ENCODE measurements around the gene CDH11. TPM values are rescaled to one million over a fixed set of nuclear protein-coding genes. Genes with fewer than 3 reads are reported as not detected.

CDH11 gene
- polyA plus RNA-seq, 1 donor (not counting 4 experiments of a cell fraction or from before 2014, with no cell fraction given): 36.8 TPM

- FAIRE-seq: no peak
- TF ChIP-seq CTCF (optimal IDR thresholded peaks at IDR 0.05 in 1 of 3, IDR thresholded peaks at IDR 0.05 in 1 of 3, conservative IDR thresholded peaks at IDR 0.05 in 1 of 3; ENCODE audit: extremely low read depth in 1 of 3, insufficient read depth in 2 of 3, low read length in 3 of 3) (no peak), EZH2 (IDR thresholded peaks at IDR 0.05; ENCODE audit: low read length) (no peak)
- Histone ChIP-seq H4K20me1 (ENCODE audit: control insufficient read depth, extremely low read depth, insufficient read depth, low read length) (no peaks in the 10 kb centered on the region), H3K27me3 (ENCODE audit: control insufficient read depth, extremely low read depth, insufficient read depth, low read length) (no peaks in the 10 kb centered on the region), H3K9me1 (ENCODE audit: control insufficient read depth, extremely low read depth, insufficient read depth, low read length) (no peaks in the 10 kb centered on the region), H3K79me2 (ENCODE audit: control insufficient read depth, insufficient read depth, low read length) (no peaks in the 10 kb centered on the region), H3K27ac (ENCODE audit: control insufficient read depth, insufficient read depth, low read length) (no peak overlapping the region), H3K36me3 (ENCODE audit: control insufficient read depth in 2 of 2, extremely low read depth in 1 of 2, insufficient read depth in 2 of 2, low read length in 2 of 2) (no peaks in the 10 kb centered on the region), H3K4me3 (ENCODE audit: control insufficient read depth in 2 of 3, extremely low read depth in 1 of 3, insufficient read depth in 2 of 3, low read depth in 1 of 3, low read length in 3 of 3) (no peak overlapping the region), H3K9me3 (ENCODE audit: control insufficient read depth, low read depth, low read length) (no peaks in the 10 kb centered on the region), H3K4me1 (ENCODE audit: control insufficient read depth, extremely low read depth, insufficient read depth, low read length) (no peaks in the 10 kb centered on the region), H2AFZ (ENCODE audit: control insufficient read depth, low read length) (no peak overlapping the region), H3K4me2 (ENCODE audit: control insufficient read depth, extremely low read depth, insufficient read depth, low read depth, low read length) (no peak overlapping the region), H3K9ac (ENCODE audit: control insufficient read depth, extremely low read depth, insufficient read depth, low read length) (no peak overlapping the region)
- no peak for DNase-seq (ENCODE audit: low read depth, low spot score)
- dilution Hi-C loops (cut with MboI; ENCODE audit: extremely low pct_ligation_motif_present, low sequenced_read_pairs): no loop called here
Measured at GRCh38 chr16:64933885-64934284, 188.0 kb downstream of the CDH11 start.

- Histone ChIP-seq H4K20me1 (ENCODE audit: control insufficient read depth, extremely low read depth, insufficient read depth, low read length) (no peaks in the 10 kb centered on the region), H3K27me3 (ENCODE audit: control insufficient read depth, extremely low read depth, insufficient read depth, low read length) (no peaks in the 10 kb centered on the region), H3K4me3 (ENCODE audit: control insufficient read depth in 2 of 3, extremely low read depth in 1 of 3, insufficient read depth in 2 of 3, low read depth in 1 of 3, low read length in 3 of 3) (no peak overlapping the region), H3K9me1 (ENCODE audit: control insufficient read depth, extremely low read depth, insufficient read depth, low read length) (no peaks in the 10 kb centered on the region), H3K4me2 (ENCODE audit: control insufficient read depth, extremely low read depth, insufficient read depth, low read depth, low read length) (no peak overlapping the region), H3K4me1 (ENCODE audit: control insufficient read depth, extremely low read depth, insufficient read depth, low read length) (no peaks in the 10 kb centered on the region), H3K36me3 (ENCODE audit: control insufficient read depth in 2 of 2, extremely low read depth in 1 of 2, insufficient read depth in 2 of 2, low read length in 2 of 2) (no peaks in the 10 kb centered on the region), H2AFZ (ENCODE audit: control insufficient read depth, low read length) (no peak overlapping the region), H3K27ac (ENCODE audit: control insufficient read depth, insufficient read depth, low read length) (no peak overlapping the region), H3K9ac (ENCODE audit: control insufficient read depth, extremely low read depth, insufficient read depth, low read length) (no peak overlapping the region), H3K9me3 (ENCODE audit: control insufficient read depth, low read depth, low read length) (no peaks in the 10 kb centered on the region), H3K79me2 (ENCODE audit: control insufficient read depth, insufficient read depth, low read length) (no peaks in the 10 kb centered on the region)
- dilution Hi-C loops (cut with MboI; ENCODE audit: extremely low pct_ligation_motif_present, low sequenced_read_pairs): no loop called here
- no peak for DNase-seq (ENCODE audit: low read depth, low spot score)
- no peak for TF ChIP-seq EZH2 (IDR thresholded peaks at IDR 0.05; ENCODE audit: low read length)
- no peak for TF ChIP-seq CTCF (optimal IDR thresholded peaks at IDR 0.05 in 1 of 3, IDR thresholded peaks at IDR 0.05 in 1 of 3, conservative IDR thresholded peaks at IDR 0.05 in 1 of 3; ENCODE audit: extremely low read depth in 1 of 3, insufficient read depth in 2 of 3, low read length in 3 of 3)
- FAIRE-seq: no peak
Measured at GRCh38 chr16:64926476-64926875, 195.4 kb downstream of the CDH11 start.
